ENCODE measurements around the gene SELENON. TPM values are rescaled to one million over a fixed set of nuclear protein-coding genes. Genes with fewer than 3 reads are reported as not detected.

SELENON gene
- total and polyA plus RNA-seq, 9 of the 15 experiments (the other 6 are each of a cell fraction or from before 2014, with no cell fraction given): 0.43 to 26.7 (median 7.0) TPM

DNA sequence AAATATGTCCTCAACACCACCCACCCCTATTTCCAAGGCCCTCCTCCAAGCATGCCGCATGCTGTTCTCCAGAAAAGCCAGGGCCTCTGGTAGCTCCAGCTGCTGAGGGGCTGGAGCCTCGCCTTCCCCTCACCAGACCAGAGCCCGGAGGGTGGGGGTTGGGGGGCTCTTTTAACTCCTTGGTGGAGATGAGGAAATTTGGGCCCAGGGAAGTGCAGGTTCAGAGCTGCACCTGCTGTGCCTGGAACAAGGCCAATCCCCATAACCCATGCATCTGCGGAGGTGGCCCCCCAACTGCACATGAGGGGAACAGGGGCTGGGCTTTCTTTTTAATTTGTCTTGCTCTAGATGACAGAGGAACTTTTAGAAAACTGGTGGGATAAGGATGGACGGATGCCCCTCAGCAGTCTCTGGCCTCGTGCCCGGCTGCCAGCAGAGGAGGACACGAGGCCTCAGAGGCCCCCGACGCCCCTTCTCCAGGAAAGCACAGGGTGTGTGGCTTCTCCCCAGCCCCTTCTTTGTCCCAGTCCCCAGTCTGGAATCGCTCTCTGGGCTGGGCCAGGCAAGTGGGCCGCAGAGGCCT is 550 bp upstream of the SELENON start (continued):
- TF ChIP-seq, protein P1, sequence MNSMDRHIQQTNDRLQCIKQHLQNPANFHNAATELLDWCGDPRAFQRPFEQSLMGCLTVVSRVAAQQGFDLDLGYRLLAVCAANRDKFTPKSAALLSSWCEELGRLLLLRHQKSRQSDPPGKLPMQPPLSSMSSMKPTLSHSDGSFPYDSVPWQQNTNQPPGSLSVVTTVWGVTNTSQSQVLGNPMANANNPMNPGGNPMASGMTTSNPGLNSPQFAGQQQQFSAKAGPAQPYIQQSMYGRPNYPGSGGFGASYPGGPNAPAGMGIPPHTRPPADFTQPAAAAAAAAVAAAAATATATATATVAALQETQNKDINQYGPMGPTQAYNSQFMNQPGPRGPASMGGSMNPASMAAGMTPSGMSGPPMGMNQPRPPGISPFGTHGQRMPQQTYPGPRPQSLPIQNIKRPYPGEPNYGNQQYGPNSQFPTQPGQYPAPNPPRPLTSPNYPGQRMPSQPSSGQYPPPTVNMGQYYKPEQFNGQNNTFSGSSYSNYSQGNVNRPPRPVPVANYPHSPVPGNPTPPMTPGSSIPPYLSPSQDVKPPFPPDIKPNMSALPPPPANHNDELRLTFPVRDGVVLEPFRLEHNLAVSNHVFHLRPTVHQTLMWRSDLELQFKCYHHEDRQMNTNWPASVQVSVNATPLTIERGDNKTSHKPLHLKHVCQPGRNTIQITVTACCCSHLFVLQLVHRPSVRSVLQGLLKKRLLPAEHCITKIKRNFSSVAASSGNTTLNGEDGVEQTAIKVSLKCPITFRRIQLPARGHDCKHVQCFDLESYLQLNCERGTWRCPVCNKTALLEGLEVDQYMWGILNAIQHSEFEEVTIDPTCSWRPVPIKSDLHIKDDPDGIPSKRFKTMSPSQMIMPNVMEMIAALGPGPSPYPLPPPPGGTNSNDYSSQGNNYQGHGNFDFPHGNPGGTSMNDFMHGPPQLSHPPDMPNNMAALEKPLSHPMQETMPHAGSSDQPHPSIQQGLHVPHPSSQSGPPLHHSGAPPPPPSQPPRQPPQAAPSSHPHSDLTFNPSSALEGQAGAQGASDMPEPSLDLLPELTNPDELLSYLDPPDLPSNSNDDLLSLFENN (IDR thresholded peaks at IDR 0.05; ENCODE audit: low read depth in 2 of 2, low read length in 2 of 2): no peak
- TF ChIP-seq KLF6 (CRISPR knock-in tag; IDR thresholded peaks at IDR 0.05; ENCODE audit: borderline replicate concordance): peak; percentile 53; the same call in 1 of the 2 replicates
- TF ChIP-seq, protein P2, sequence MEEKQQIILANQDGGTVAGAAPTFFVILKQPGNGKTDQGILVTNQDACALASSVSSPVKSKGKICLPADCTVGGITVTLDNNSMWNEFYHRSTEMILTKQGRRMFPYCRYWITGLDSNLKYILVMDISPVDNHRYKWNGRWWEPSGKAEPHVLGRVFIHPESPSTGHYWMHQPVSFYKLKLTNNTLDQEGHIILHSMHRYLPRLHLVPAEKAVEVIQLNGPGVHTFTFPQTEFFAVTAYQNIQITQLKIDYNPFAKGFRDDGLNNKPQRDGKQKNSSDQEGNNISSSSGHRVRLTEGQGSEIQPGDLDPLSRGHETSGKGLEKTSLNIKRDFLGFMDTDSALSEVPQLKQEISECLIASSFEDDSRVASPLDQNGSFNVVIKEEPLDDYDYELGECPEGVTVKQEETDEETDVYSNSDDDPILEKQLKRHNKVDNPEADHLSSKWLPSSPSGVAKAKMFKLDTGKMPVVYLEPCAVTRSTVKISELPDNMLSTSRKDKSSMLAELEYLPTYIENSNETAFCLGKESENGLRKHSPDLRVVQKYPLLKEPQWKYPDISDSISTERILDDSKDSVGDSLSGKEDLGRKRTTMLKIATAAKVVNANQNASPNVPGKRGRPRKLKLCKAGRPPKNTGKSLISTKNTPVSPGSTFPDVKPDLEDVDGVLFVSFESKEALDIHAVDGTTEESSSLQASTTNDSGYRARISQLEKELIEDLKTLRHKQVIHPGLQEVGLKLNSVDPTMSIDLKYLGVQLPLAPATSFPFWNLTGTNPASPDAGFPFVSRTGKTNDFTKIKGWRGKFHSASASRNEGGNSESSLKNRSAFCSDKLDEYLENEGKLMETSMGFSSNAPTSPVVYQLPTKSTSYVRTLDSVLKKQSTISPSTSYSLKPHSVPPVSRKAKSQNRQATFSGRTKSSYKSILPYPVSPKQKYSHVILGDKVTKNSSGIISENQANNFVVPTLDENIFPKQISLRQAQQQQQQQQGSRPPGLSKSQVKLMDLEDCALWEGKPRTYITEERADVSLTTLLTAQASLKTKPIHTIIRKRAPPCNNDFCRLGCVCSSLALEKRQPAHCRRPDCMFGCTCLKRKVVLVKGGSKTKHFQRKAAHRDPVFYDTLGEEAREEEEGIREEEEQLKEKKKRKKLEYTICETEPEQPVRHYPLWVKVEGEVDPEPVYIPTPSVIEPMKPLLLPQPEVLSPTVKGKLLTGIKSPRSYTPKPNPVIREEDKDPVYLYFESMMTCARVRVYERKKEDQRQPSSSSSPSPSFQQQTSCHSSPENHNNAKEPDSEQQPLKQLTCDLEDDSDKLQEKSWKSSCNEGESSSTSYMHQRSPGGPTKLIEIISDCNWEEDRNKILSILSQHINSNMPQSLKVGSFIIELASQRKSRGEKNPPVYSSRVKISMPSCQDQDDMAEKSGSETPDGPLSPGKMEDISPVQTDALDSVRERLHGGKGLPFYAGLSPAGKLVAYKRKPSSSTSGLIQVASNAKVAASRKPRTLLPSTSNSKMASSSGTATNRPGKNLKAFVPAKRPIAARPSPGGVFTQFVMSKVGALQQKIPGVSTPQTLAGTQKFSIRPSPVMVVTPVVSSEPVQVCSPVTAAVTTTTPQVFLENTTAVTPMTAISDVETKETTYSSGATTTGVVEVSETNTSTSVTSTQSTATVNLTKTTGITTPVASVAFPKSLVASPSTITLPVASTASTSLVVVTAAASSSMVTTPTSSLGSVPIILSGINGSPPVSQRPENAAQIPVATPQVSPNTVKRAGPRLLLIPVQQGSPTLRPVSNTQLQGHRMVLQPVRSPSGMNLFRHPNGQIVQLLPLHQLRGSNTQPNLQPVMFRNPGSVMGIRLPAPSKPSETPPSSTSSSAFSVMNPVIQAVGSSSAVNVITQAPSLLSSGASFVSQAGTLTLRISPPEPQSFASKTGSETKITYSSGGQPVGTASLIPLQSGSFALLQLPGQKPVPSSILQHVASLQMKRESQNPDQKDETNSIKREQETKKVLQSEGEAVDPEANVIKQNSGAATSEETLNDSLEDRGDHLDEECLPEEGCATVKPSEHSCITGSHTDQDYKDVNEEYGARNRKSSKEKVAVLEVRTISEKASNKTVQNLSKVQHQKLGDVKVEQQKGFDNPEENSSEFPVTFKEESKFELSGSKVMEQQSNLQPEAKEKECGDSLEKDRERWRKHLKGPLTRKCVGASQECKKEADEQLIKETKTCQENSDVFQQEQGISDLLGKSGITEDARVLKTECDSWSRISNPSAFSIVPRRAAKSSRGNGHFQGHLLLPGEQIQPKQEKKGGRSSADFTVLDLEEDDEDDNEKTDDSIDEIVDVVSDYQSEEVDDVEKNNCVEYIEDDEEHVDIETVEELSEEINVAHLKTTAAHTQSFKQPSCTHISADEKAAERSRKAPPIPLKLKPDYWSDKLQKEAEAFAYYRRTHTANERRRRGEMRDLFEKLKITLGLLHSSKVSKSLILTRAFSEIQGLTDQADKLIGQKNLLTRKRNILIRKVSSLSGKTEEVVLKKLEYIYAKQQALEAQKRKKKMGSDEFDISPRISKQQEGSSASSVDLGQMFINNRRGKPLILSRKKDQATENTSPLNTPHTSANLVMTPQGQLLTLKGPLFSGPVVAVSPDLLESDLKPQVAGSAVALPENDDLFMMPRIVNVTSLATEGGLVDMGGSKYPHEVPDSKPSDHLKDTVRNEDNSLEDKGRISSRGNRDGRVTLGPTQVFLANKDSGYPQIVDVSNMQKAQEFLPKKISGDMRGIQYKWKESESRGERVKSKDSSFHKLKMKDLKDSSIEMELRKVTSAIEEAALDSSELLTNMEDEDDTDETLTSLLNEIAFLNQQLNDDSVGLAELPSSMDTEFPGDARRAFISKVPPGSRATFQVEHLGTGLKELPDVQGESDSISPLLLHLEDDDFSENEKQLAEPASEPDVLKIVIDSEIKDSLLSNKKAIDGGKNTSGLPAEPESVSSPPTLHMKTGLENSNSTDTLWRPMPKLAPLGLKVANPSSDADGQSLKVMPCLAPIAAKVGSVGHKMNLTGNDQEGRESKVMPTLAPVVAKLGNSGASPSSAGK (IDR thresholded peaks at IDR 0.05): peak; percentile 76
- TF ChIP-seq, protein P3, sequence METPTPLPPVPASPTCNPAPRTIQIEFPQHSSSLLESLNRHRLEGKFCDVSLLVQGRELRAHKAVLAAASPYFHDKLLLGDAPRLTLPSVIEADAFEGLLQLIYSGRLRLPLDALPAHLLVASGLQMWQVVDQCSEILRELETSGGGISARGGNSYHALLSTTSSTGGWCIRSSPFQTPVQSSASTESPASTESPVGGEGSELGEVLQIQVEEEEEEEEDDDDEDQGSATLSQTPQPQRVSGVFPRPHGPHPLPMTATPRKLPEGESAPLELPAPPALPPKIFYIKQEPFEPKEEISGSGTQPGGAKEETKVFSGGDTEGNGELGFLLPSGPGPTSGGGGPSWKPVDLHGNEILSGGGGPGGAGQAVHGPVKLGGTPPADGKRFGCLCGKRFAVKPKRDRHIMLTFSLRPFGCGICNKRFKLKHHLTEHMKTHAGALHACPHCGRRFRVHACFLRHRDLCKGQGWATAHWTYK (CRISPR knock-in tag; IDR thresholded peaks at IDR 0.05): peak; percentile 57; the same call in 1 of the 2 replicates

Measured in K562 (cell line).